Fibroblast of gingiva (primary cell): Measurements from ENCODE around the gene WFDC10A.
"Not testable (repeated sequence)": the region's sequence is repeated elsewhere in the genome, so short reads cannot be mapped to it uniquely, and the experiment has no call there.

Experiments
- DNase-seq: peaks from one replicate; pipeline ENCODE4 v3.0.0-alpha.2; 2011; ENCODE audit warnings: low read depth

The WFDC10A gene

GRCh38 chr20:45629496-45630100 is at the start of gene WFDC10A:
WFDC10A (plus strand) TSS chr20:45629739; CDS start chr20:45629814, 75 bp downstream.
- DNase-seq, result peak; percentile 22

GRCh38 chr20:45581702-45582101 is 47.8 kb upstream of the WFDC10A start:
- DNase-seq, result no peak

- DNase-seq, result no peak
These were observed 46.0 kb upstream of the WFDC10A start for GRCh38 chr20:45583502-45583901.

- not testable (repeated sequence) for DNase-seq
These were observed 45.2 kb upstream of the WFDC10A start for GRCh38 chr20:45584294-45584693.

GRCh38 chr20:45585986-45586385 is 43.6 kb upstream of the WFDC10A start:
- DNase-seq, result not testable (repeated sequence)

- no peak for DNase-seq
These were observed 40.7 kb upstream of the WFDC10A start for GRCh38 chr20:45588800-45589199.

GRCh38 chr20:45589725-45590124 is 39.8 kb upstream of the WFDC10A start:
- no peak for DNase-seq

GRCh38 chr20:45592574-45593189 is 36.9 kb upstream of the WFDC10A start:
- peak; percentile 19 for DNase-seq

- no peak for DNase-seq
These were observed 36.0 kb upstream of the WFDC10A start for GRCh38 chr20:45593498-45593897.

GRCh38 chr20:45595235-45595634 is 34.3 kb upstream of the WFDC10A start:
- no peak for DNase-seq

- no peak for DNase-seq
These were observed 21.7 kb upstream of the WFDC10A start for GRCh38 chr20:45607810-45608209.

- peak; percentile 52 for DNase-seq
These were observed 18.5 kb upstream of the WFDC10A start for GRCh38 chr20:45611054-45611453.

GRCh38 chr20:45612314-45612713 is 17.2 kb upstream of the WFDC10A start:
- no peak for DNase-seq

- no peak for DNase-seq
These were observed 11.9 kb upstream of the WFDC10A start for GRCh38 chr20:45617591-45617990.

GRCh38 chr20:45621593-45621992 is 7.9 kb upstream of the WFDC10A start:
- DNase-seq, result no peak

- DNase-seq, result no peak
These were observed 3.0 kb upstream of the WFDC10A start for GRCh38 chr20:45626540-45626939.

GRCh38 chr20:45630371-45630770 is 832 bp downstream of the WFDC10A start:
- DNase-seq, result no peak

GRCh38 chr20:45631184-45631583 is 1.6 kb downstream of the WFDC10A start, which contains the start of gene WFDC9:
WFDC9 (minus strand) TSS chr20:45631284; CDS start chr20:45610181, 21,103 bp downstream.
- no peak for DNase-seq

GRCh38 chr20:45636513-45636912 is 7.0 kb downstream of the WFDC10A start:
- DNase-seq, result no peak

GRCh38 chr20:45639687-45640086 is 10.1 kb downstream of the WFDC10A start:
- no peak for DNase-seq

GRCh38 chr20:45641076-45641475 is 11.5 kb downstream of the WFDC10A start:
- not testable (repeated sequence) for DNase-seq

- DNase-seq, result not testable (repeated sequence)
These were observed 16.3 kb downstream of the WFDC10A start for GRCh38 chr20:45645869-45646268.

- DNase-seq, result no peak
These were observed 17.3 kb downstream of the WFDC10A start for GRCh38 chr20:45646875-45647274.
